CD4-positive, alpha-beta T cell treated with Interleukin-21 for 1 hour (primary cell): ENCODE data around the gene RASSF9.
A peak's percentile ranks its signal among the peaks of the same experiment; 100 is the strongest.

ENCODE experiments used
- DNase-seq: peaks from one replicate; pipeline ENCODE4 v3.0.0-alpha.2; 2020

Gene RASSF9

GRCh38 chr12:85836197-85837090 is at the start of gene RASSF9:
RASSF9 (minus strand) TSS chr12:85836409; CDS start chr12:85836201, 208 bp downstream.
- no peak for DNase-seq

DNA sequence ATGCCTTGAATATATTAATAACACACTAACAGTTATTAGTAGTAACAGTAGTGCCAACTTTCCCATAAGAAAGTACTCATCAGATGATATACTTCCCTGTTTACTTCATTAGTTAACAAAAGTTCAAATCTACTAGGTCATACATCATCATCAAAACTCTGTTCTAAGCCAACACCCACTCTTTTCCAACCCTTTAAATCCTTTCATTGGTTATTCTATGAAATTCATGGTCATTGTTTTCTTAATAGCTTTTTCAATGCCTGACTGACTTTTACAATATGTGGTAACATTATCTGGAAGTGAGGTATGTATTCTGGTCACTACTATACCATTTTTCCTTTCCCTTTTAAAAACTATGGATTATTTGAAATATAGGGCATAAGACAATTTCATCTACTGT is 47.6 kb upstream of the RASSF9 start:
- DNase-seq, result no peak

- DNase-seq, result no peak
Observed at GRCh38 chr12:85877459-85877858, 41.2 kb upstream of the RASSF9 start.

- no peak for DNase-seq
Observed at GRCh38 chr12:85874031-85874461, 37.8 kb upstream of the RASSF9 start, which contains the start of gene NTS. NTS (plus strand) TSS chr12:85874295; CDS start chr12:85874404, 109 bp downstream.

DNA sequence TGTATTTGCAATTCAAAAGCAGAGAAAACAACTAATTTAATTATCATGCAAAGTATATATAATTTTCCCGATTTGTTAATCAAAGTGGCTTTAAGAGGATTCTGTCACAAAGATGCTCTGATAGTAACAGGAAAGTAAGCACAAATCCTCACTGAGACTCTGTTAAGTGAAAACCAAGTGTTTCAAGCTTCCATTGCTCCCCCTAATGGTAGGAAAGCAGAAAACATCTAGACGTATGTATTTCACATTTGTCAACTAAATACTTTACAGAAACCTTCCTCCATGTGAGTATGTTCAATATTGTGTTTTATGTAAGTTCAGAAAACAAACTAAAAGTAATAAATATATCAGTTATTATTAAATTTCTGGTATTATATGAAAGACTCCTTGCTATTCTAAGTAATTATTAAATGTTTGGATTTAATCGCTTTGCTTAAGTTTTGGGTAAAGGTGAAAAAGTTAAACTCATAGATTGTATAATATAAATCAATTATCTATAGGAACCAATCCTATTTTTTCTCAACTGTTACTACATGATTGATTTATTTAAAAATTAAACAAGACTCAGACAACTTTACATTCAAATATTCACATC is 36.4 kb upstream of the RASSF9 start:
- DNase-seq, result peak; percentile 18

DNA sequence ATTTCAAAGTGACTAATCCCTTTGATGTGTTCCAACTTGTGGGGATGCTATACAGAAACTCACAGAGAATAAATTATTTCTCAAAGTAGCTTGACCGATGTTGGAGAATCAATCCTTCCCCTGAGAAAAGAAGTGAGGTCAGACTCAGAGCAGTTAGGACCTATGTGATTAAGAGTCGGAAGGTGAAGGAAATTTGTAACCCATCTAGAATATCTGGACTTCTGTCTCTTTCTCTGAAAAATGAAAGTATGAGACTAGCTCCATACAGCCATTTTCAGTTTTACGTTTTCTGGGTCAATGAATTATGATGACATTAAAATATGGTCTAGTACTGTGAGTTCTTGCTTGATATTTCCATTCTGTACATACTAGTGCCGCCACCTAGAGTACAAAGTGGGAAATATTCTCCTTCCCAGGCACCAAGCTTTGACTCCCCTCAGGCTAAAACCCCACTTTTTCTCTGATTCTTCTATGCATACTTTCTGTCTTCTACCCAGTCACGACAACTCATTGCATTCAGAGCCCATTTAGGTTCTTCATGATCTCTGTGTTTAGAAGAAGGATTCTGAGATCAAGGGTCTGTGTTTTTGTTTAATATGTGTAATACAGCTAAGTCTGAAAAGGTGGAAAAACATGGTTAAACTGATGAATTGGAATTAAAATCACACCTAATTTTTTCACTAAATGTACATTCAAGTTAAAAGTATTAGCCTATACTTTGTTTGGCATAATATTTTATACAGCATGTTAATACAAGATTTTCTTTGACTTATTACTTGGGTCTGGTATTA is 31.0 kb upstream of the RASSF9 start:
- no peak for DNase-seq

GRCh38 chr12:85865890-85866289 is 29.7 kb upstream of the RASSF9 start:
- DNase-seq, result no peak

DNA sequence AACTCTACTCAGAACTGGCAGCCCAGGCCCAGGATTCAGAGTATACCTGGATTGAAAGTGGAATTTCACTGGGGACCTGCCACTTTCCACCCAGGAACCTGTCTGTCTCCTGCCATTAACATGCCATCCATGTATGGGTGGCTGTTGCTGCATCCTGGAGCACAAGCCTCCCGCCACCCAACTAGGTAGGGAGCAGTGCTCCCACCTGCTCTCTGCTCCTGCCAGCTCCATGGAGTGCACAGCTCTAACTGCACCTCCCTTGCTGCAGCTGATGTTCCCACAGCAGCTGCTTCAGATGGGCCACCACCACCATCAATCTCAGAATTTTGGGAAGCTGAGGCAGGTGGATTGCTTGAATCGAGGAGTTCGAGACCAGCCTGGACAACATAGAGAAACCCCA is 20.8 kb upstream of the RASSF9 start:
- no peak for DNase-seq

- DNase-seq, result no peak
Observed at GRCh38 chr12:85855305-85855704, 19.1 kb upstream of the RASSF9 start.

- no peak for DNase-seq
Observed at GRCh38 chr12:85849344-85849743, 13.1 kb upstream of the RASSF9 start.

DNA sequence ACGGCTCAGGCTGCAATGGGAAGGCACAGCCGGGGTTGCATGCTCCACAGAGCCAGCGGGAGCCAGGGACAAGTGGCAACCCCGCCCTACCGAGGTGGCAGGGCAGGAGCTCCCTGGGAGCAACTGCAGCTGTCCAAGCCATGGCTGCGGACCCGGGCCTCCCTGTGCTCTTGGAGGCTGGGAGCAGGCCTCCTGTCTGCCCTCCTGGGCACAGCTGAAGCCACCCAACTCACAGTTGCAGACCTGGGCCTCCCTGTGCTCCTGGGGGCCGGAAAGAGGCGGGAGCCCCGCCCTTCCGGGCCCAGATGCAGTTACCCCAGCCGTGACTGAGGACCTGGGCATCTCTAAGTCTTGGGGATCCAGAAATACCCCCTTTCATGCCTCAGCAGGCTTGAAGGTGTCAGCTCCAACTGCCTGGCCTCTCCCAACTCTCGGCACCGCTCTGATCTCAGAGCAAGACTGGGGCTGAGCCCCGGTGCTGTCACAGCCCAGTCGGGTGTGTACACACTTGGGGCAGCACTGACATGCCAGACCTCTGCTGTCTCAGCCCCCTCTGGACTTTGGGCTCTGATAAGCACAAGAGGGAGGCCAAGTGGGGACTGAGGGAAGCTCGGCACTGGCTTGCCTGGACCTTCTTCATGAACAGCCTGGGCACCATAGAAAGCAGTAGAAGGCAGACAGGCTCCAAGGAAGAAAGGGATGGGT is 7.5 kb upstream of the RASSF9 start:
- no peak for DNase-seq

- no peak for DNase-seq
Observed at GRCh38 chr12:85835426-85836196, 598 bp downstream of the RASSF9 start.

DNA sequence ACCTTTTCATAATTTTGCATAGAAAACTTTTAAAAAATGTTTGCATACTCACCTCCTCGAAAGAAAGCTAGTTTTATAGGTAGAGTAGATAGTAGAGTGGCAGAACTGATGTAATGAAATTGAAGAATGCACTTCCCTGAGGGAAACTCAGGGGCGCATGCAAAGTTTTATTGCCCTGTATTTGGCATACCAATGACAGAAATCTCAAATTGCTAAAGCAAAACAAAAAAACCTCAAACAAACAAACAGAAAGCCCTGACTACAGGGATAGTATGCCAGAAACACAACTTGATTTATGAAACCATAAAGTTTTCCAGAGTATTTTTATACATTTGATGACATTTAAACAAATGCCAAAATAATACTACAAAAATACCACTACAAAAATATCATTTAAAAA is 1.8 kb downstream of the RASSF9 start:
- DNase-seq, result no peak

DNA sequence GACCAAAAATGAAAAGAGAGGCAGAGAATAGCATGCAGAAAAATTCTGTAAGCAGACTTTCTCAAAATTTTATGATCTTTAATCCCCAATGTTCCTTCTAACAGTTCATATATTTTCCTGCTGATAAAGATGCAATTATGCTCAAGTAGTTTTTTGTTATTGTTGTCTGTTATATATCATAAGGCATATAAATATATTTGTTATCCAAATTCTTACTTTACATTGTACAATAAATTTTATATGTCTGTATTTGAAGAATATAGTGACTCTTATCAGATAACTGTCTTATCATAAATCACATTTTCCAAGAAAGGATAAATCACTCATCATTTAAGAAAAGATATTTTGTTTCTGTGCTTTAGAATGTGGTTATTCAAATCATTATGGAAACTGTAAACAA is 2.6 kb downstream of the RASSF9 start:
- no peak for DNase-seq

DNA sequence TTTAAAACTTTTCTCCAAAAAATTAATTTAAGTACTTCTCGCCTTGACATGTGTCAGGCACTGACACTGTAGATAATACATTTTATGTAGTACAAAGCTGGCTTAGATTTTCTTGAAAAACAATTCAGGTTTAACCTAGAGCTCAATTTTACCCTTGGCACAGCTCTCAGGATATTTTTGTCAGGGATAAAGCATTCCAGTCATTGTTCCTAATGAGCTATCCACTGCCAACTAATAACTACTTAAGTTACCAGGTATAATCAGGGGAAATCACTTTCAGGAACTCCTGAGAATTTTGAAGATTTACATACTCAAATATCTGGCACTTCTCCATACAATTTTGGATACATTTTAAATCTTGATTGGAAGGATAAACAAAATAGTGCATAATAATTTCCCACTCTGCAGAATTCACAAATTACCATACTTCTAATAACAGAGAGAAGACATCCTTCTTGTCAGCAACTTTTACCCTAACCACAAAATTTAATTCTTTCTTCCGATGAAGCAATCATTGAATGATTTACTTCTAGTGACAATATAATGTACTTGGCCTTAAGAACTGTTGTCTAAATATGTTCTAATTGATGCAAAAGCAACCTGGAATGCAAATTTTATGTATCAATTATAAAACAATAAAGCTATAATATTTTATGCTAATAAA is 4.8 kb downstream of the RASSF9 start:
- DNase-seq, result no peak

- DNase-seq, result no peak
Observed at GRCh38 chr12:85829391-85829790, 6.8 kb downstream of the RASSF9 start.

GRCh38 chr12:85828576-85828975 is 7.6 kb downstream of the RASSF9 start:
- no peak for DNase-seq

DNA sequence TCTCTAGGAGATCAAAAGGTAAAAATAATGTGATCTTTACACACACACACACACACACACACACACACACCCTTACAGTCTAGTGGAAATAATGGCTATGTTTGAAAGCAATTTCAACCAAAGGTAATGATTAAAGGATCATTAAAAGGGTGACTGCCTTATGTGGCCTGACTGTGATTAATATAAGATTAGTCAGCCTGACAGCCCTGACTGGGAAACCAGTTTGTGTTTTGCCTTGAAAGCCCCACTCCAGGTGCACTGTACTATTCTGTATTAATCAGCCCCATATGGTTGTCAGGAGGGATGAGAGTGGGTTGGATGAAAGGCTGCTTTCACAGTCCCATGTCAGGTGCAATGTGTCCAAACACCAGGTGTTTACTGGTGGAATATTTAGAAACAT is 10.5 kb downstream of the RASSF9 start:
- DNase-seq, result no peak

- DNase-seq, result no peak
Observed at GRCh38 chr12:85823436-85824180, 12.6 kb downstream of the RASSF9 start.

DNA sequence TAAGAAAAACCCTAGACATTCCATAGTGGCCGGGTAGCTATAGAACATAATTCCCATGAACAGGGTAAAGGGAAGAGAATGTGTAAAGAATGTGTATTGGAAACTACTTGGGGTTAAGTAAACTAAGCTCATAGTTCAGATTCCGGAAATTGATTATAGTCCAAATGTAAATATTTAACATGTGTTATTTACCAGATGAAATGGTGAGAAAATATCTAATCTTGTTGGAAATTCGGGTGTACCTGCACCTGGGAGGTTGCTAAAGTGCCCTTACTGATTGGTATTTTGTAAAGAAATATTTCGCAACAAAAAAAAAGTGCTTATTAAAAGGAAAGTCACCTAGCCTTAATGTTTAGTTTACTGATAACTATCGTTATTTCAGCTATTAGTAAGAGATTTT is 14.4 kb downstream of the RASSF9 start:
- no peak for DNase-seq

- no peak for DNase-seq
Observed at GRCh38 chr12:85821206-85821605, 15.0 kb downstream of the RASSF9 start.
